ENCODE results near the gene PARVB.

PARVB gene

GRCh38 chr22:44200855-44201550 is 176.9 kb downstream of the PARVB start:
- DNase-seq (ENCODE audit: low spot score): no peak

DNA sequence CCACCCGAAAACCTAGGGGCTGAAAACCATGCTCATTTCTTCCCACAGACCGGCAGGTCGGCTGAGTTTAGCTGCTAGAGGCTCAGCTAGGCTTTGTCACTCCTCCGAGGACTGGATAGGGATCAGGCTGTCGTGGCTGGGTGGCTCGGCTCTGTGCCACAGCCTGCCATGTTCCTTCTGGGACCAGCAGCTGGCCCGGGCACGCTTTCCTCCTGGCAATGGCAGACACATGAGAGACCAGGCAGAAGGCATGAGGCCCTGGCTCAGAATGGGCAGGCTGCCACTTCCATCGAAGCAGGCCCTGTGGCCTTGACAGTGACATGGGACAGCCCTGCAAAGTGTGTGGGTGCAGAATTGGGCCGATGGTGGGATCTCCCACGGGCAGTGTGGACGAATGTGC is 177.6 kb downstream of the PARVB start:
- DNase-seq (ENCODE audit: low spot score): no peak

GRCh38 chr22:44202261-44202789 is 178.2 kb downstream of the PARVB start:
- no peak for DNase-seq (ENCODE audit: low spot score)

- no peak for DNase-seq (ENCODE audit: low spot score)
Observed at GRCh38 chr22:44203203-44203602, 179.1 kb downstream of the PARVB start.

- DNase-seq (ENCODE audit: low spot score): no peak
Observed at GRCh38 chr22:44204739-44205515, 180.8 kb downstream of the PARVB start.

DNA sequence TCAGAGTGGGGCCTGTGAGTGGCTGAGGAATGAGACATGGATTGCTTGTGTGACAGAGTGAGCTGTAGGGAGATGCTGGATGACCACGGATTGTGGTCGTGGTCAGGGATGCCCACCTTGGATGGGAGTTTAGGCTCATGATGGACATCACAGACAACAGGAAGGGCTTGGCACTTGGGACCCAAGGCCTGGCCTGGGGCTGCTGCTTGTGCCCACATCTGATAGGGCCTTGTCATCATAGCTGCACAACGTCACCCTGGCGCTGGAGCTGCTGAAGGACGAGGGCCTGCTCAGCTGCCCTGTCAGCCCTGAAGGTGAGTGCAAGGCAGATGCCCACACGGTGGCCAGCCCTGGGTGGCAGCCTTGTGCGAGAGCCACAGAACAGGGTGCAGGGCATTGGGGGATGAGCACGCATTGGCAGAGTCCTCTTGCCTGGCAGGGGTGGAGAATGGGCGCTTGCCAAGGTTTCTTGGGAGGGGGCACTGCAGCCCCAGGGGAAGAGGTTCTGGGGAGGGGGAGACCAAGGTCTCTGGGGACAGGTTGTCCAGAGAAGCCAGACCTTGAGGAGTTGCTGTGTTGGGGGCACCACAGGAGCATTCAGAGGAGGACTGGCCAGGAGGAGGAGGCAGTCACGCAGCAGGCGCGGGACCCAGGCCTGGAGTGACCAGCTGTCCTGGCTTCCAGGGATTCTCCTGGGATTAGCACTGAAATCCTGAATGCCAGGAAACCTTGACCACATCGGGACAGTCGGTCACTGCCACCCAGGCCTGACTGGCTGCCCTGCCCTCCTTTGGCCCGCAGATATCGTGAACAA is 181.6 kb downstream of the PARVB start:
- no peak for DNase-seq (ENCODE audit: low spot score)

GRCh38 chr22:44206330-44206645 is 182.2 kb downstream of the PARVB start:
- DNase-seq (ENCODE audit: low spot score): no peak

DNA sequence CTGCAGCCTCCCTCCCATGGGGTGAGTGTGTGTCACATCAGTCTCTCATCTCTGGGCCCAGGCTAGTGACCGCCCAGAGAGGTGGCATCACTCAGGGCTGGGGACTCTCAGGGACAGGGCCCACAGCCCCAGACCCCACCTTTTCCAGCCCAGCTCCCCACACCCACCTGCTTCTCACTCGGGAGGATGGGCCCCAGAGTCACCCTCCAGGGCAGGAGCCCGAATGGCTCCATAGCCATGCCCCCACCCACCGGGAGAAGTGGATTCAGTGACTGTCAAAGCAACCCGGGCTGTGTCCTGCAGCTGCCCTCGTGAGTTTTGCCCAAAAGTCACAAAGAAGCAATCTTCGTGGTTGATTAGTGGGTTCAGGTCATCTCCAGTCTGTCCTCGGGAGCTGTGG is 182.6 kb downstream of the PARVB start:
- no peak for DNase-seq (ENCODE audit: low spot score)

DNA sequence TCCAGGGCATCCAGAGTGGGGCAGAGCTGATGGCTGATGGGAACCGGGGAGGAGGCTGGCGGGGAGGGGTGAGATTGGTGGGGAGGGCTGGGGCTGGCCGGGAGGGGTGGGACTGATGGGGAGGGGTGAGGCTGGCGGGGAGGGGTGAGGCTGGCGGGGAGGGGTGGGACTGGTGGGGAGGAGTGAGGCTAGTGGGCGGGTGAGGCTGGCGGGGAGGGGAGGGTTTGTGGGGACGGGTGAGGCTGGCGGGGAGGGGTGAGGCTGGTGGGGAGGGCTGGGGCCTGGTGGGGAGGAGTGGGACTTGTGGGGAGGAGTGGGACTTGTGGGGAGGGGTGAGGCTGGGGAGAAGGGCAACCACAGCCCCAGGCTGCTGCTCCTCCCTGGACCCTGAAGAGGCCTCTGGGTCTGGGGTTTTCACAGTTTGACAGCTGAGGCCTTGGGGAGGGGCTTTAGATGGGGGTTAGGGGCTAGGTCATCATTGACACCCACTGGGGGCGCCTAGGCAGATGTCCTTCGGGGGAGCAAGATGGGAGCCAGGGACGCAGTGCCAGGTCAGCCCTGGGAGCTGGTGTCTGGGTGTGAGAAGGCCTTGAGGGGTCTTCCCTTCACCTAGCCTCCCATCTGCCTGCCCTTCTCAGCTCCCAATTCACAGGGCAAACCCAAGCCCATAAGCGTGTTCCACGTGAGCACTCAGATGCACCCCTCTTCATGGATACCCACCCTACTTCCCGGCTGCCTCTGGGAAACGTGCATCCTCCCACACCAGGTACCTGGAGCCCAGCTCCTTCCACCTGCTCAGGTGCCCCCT is 183.3 kb downstream of the PARVB start:
- DNase-seq (ENCODE audit: low spot score): no peak

DNA sequence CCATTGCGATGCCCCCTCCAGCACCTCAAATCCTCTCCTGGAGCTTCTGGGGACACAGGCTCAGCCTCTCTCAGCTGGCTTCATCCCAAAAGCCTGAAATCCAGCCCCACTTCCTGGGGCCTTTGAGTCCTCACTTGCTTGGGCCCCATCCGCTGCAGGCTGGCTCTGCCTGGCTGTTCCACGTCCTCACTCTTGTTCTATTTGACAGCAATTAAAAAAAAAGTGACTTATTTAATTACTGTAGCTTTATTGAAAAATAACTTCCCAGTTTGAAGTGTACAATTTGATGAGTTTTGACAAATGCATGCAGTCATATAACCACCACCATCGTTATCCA is 183.8 kb downstream of the PARVB start:
- no peak for DNase-seq (ENCODE audit: low spot score)

- no peak for DNase-seq (ENCODE audit: low spot score)
Observed at GRCh38 chr22:44209343-44209742, 185.2 kb downstream of the PARVB start.

DNA sequence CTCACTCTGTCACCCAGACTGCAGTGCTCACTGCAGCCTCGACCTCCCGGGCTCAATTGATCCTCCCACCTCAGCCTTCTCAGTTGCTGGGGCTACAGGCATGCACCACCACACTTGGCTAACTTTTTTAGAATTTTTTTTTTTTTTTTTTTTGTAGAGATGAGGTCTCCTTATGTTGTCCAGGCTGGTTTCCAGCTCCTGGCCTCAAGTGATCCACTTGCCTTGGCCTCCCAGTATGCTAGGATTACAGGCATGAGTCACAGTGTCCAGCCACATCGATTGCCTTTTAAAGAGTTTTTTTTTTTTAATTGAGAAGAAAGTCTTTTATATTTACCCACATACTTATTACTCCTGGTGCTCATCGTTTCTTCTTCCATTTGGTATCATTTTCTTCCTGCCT is 186.6 kb downstream of the PARVB start:
- no peak for DNase-seq (ENCODE audit: low spot score)

DNA sequence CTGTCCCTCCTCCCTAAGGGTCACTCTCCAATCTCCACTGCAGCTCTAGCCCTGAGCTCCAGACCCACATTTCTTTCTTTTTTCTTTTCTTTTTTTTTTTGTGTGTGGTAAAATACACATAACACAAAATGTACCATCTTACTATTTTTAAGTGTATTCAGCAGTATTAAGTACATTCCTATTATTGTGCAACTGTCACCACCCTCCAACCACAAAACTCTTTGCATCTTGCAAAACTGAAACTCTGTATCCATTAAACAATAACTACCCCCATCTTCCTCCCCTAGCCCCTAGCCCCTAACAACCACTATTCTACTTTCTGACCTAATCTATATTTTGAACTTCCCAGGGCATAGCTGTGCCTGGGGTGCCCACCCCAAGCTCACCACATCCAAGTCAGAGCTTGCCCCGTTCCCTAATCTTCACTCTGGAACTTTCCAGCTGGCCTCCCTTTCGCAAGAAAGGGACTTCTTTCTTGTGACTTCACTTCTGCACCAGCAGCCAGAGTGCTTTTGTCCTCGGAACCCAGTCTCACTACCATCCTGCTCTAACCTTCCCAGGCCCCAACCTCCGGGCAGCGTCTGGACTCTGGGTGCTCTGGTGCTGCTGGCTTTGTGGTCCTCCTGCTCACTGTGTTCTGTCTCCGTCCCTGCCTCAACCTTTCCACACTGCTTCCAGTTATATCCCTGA is 187.3 kb downstream of the PARVB start:
- no peak for DNase-seq (ENCODE audit: low spot score)

GRCh38 chr22:44211946-44212930 is 188.1 kb downstream of the PARVB start:
- DNase-seq (ENCODE audit: low spot score): no peak

DNA sequence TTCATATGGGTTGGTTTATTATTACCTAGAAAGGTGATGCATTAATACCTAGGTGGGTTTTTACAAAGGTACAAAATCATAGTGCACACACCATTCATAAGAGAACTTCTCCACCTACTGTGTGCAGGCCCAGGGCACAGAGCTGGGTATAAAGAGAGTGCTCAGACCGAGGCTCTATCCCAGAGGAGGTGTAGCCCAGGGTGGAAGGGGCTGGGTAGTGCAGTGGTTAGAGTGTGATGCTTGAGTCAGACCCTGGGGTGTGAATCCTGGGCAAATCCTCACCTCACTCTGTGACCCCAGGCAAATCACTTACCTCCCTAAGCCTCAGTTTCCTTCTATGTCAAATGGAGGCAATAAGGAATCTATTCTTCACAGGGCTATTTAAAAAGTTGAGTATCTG is 188.8 kb downstream of the PARVB start:
- no peak for DNase-seq (ENCODE audit: low spot score)

DNA sequence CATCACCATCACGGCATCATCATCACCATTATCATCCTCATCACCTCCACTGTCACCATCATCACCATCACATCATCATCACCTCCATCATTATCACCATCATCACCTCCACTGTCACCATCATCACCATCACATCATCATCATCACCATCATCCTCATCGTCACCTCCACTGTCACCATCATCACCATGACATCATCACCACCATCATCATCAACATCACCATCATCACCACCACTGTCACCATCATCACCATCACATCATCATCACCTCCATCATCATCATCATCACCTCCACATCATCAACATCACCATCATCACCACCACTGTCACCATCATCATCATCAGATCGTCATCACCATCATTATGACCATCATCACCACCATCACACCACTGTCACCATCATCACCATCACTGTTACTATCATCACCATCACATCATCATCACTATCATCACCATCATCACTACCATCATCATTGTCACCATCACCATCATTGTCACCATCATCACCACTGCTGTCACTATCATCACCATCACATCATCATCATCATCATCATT is 189.5 kb downstream of the PARVB start:
- DNase-seq (ENCODE audit: low spot score): no peak

GRCh38 chr22:44214187-44214586 is 190.1 kb downstream of the PARVB start:
- DNase-seq (ENCODE audit: low spot score): no peak

DNA sequence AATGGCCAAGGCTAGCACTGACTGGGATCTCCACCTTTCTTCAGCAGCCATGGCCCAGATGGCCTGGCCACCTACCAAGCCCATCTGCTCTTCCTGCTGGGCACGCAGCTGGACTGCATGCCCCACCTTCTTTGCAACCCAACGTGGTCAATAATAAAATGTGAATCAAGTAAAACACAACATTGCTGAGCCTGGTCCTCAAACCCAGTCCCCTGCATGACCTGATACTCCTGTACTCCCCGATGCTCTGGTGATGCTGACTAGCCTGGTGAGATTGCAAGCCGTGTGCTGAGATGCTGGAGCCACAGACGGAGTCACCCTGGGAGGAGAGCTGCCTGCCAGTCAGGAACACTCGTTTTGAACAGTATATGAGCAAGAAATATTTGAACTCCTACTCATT is 190.7 kb downstream of the PARVB start:
- no peak for DNase-seq (ENCODE audit: low spot score)

GRCh38 chr22:44215287-44215686 is 191.2 kb downstream of the PARVB start:
- DNase-seq (ENCODE audit: low spot score): no peak

DNA sequence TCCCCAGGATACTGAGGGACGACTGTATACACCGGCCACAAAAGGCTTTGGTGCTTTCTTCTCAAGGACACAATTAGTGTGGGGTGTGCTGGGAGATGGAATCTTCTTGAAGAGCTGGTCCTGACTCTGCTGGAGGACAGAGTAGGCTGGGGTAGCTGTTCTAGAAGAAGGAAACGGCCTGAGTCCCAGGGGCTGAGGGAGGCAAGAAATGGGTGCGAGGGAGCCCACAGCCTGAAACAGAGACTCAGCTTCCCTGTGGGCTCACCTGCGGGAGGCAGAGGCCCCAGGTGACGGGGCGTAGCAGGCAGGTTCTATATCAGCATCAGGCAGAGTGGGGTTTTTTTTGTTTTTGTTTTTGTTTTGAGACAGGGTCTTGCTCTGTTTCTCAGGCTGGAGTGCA is 193.2 kb downstream of the PARVB start:
- DNase-seq (ENCODE audit: low spot score): no peak
